GM23338 (cell line): Measurements from ENCODE around the gene RNASE8. TPM values are rescaled to one million over a fixed set of nuclear protein-coding genes. Genes with fewer than 3 reads are reported as not detected.

ENCODE experiments used
- ATAC-seq: fragments of 200-7000 bp; cut with Tn5 transposase; 3 replicates; pipeline ENCODE4 v1.9.1; 2020
- DNase-seq: peaks from one replicate; pipeline ENCODE4 v3.0.0-alpha.2; 2015; ENCODE audit warnings: low spot score
- H2AFZ ChIP-seq: fragments of 200-600 bp; sonication (generic); 2 replicates; pipeline ENCODE4 v1.8.0; 2016; ENCODE audit warnings: antibody characterized with exemption, mild to moderate bottlenecking, moderate library complexity
- H3F3A ChIP-seq: fragments of 200-600 bp; sonication (generic); replicated peaks from 2 replicates; pipeline ENCODE4 v1.8.0; 2017; ENCODE audit warnings: antibody characterized with exemption, mixed run types, low read depth
- H3K27ac ChIP-seq: fragments of 200-600 bp; sonication (generic); 2 replicates; pipeline ENCODE4 v1.6.1; 2016; ENCODE audit warnings: low read depth
- H3K27me3 ChIP-seq: fragments of 200-600 bp; sonication (generic); 2 replicates; pipeline ENCODE4 v1.8.0; 2016; ENCODE audit warnings: mild to moderate bottlenecking, mixed run types, moderate library complexity; ENCODE audit not compliant: insufficient read depth
- H3K36me3 ChIP-seq: fragments of 200-600 bp; sonication (generic); 2 replicates; pipeline ENCODE4 v1.8.0; 2016; ENCODE audit warnings: mild to moderate bottlenecking; ENCODE audit not compliant: insufficient read depth
- H3K4me1 ChIP-seq: fragments of 200-600 bp; sonication (generic); 2 replicates; pipeline ENCODE4 v1.8.0; 2016; ENCODE audit warnings: mild to moderate bottlenecking, moderate library complexity; ENCODE audit not compliant: insufficient read depth
- H3K4me2 ChIP-seq: fragments of 200-600 bp; sonication (generic); 2 replicates; pipeline ENCODE4 v1.7.1; 2017; ENCODE audit warnings: mixed run types
- H3K4me3 ChIP-seq: fragments of 200-600 bp; sonication (generic); 2 replicates; pipeline ENCODE4 v1.6.1; 2016; ENCODE audit warnings: mixed run types
- H3K79me2 ChIP-seq: fragments of 200-600 bp; sonication (generic); replicated peaks from 2 replicates; pipeline ENCODE4 v1.8.0; 2017; ENCODE audit warnings: mild to moderate bottlenecking; ENCODE audit not compliant: insufficient read depth
- H3K9me2 ChIP-seq: fragments of 200-600 bp; sonication (generic); 2 replicates; pipeline ENCODE4 v1.8.0; 2017; ENCODE audit not compliant: insufficient read depth
- H4K20me1 ChIP-seq: fragments of 200-600 bp; sonication (generic); replicated peaks from 2 replicates; pipeline ENCODE4 v1.8.0; 2017; ENCODE audit warnings: mild to moderate bottlenecking; ENCODE audit not compliant: insufficient read depth
- H3K27ac Mint-ChIP-seq: 2 replicates; pipeline ENCODE4 v1.8.0; 2020; ENCODE audit warnings: inconsistent platforms, mild to moderate bottlenecking, moderate library complexity, mixed read lengths
- H3K27me3 Mint-ChIP-seq: 3 replicates; pipeline ENCODE4 v1.8.0; 2022; ENCODE audit warnings: low read depth, mild to moderate bottlenecking, moderate library complexity, mixed read lengths, inconsistent platforms; ENCODE audit not compliant: insufficient read depth, poor library complexity
- H3K36me3 Mint-ChIP-seq: 3 replicates; pipeline ENCODE4 v1.8.0; 2021; ENCODE audit warnings: low read depth, mild to moderate bottlenecking, inconsistent platforms, moderate library complexity, mixed read lengths
- H3K4me1 Mint-ChIP-seq: 3 replicates; pipeline ENCODE4 v1.8.0; 2020; ENCODE audit warnings: mild to moderate bottlenecking, inconsistent platforms, mixed read lengths
- H3K4me3 Mint-ChIP-seq: 3 replicates; pipeline ENCODE4 v1.8.0; 2021; ENCODE audit warnings: moderate library complexity, mild to moderate bottlenecking, inconsistent platforms, mixed read lengths
- H3K9me3 Mint-ChIP-seq: 3 replicates; pipeline ENCODE4 v1.8.0; 2020; ENCODE audit warnings: moderate library complexity, mild to moderate bottlenecking, inconsistent platforms, mixed read lengths
- CTCF ChIP-seq, 2 experiments: fragments of 200-600 bp in 1 of 2; sonication (generic) in 1 of 2; conservative IDR thresholded peaks; 2 replicates each; pipeline versions ENCODE4 v1.5.1 to v1.6.1; 2016 to 2017; ENCODE audit warnings: antibody characterized with exemption in 2 of 2, low read depth in 2 of 2, mild to moderate bottlenecking in 2 of 2, moderate library complexity in 1 of 2
- EZH2phosphoT487 ChIP-seq: fragments of 200-600 bp; sonication (generic); IDR thresholded peaks from one replicate; pipeline ENCODE4 v1.8.1; 2018; ENCODE audit warnings: antibody characterized with exemption; ENCODE audit not compliant: unreplicated experiment
- JUNB ChIP-seq: IDR thresholded peaks from one replicate; pipeline ENCODE4 v1.6.1; 2016; ENCODE audit warnings: antibody characterized with exemption; ENCODE audit not compliant: unreplicated experiment
- REST ChIP-seq: IDR thresholded peaks from one replicate; pipeline ENCODE4 v1.6.1; 2018; ENCODE audit warnings: antibody characterized with exemption; ENCODE audit not compliant: unreplicated experiment
- STAT1 ChIP-seq: IDR thresholded peaks from one replicate; pipeline ENCODE4 v1.6.1; 2016; ENCODE audit warnings: antibody characterized with exemption; ENCODE audit not compliant: unreplicated experiment
- ZNF331 ChIP-seq: fragments of 250-450 bp; sonication (Bioruptor Pico); IDR thresholded peaks from 2 replicates; pipeline ENCODE4 v1.5.0; 2020; ENCODE audit warnings: low read depth, mild to moderate bottlenecking, moderate library complexity
- ZNF462 ChIP-seq: fragments of 250-450 bp; sonication (Bioruptor Pico); IDR thresholded peaks from 2 replicates; pipeline ENCODE4 v1.5.0; 2020; ENCODE audit warnings: mild to moderate bottlenecking, moderate library complexity
- polyA plus RNA-seq: library from polyadenylated mRNA; unstranded; fragments of >200 nt; fragmentation: Nextera tagmentation; extraction: Ambion mirVana; gene quantifications from 2 replicates; pipeline ENCODE4 v1.2.1, GENCODE V29; 2016
- total RNA-seq: library from RNA; depleted of rRNA; stranded (reverse); fragments of >200 nt; shearing (Covaris generic); gene quantifications from 2 replicates; pipeline ENCODE4 v1.2.3, GENCODE V29; 2014

Gene RNASE8
- total and polyA plus RNA-seq, 2 experiments from 2014 or later: not detected

- H3K36me3 Mint-ChIP-seq: peaks cover 88% of the 10 kb centered on the region
Observed at GRCh38 chr14:21089271-21089670, 31.6 kb downstream of the RNASE8 start.

More at GRCh38 chr14:21089271-21089670, 31.6 kb downstream of the RNASE8 start:
- Mint-ChIP-seq H3K4me3 (no peak overlapping the region; the same call in 2 of the 3 replicates), H3K27me3 (peaks cover 40% of the 10 kb centered on the region), H3K9me3 (peaks cover 11% of the 10 kb centered on the region; the same call in 2 of the 3 replicates), H3K4me1 (peaks cover 56% of the 10 kb centered on the region), H3K27ac (peak overlapping the region; percentile 84; the same call in 1 of the 2 replicates)
- H3K4me3 ChIP-seq: no peak overlapping the region
- no peaks in the 10 kb centered on the region for H3K9me2 ChIP-seq
- no peaks in the 10 kb centered on the region for H3K27me3 ChIP-seq
- peaks cover 23% of the 10 kb centered on the region for H3K4me1 ChIP-seq
- no peak overlapping the region for H3K27ac ChIP-seq
- TF ChIP-seq REST (no peak), EZH2phosphoT487 (no peak), STAT1 (no peak), ZNF462 (CRISPR knock-in tag) (no peak), JUNB (no peak), CTCF (conservative IDR thresholded peaks at IDR 0.05; ENCODE audit: low read depth in 2 of 2) (no peak), ZNF331 (CRISPR knock-in tag) (no peak)
- H3K79me2 ChIP-seq: peaks cover 9% of the 10 kb centered on the region
- H4K20me1 ChIP-seq: peaks cover 22% of the 10 kb centered on the region
- no peak overlapping the region for H3K4me2 ChIP-seq
- peaks cover 33% of the 10 kb centered on the region for H3F3A ChIP-seq
- ATAC-seq (no peak), DNase-seq (no peak)
- H3K36me3 ChIP-seq: peaks cover 22% of the 10 kb centered on the region
- H2AFZ ChIP-seq: no peak overlapping the region
